IPS-11a (cell line): ENCODE measurements around the gene HMHB1.

ENCODE experiments used
- H3K4me3 ChIP-seq: one replicate; pipeline ENCODE4 v1.5.1; 2013; ENCODE audit warnings: low read depth, low read length, control low read depth

Gene HMHB1

DNA sequence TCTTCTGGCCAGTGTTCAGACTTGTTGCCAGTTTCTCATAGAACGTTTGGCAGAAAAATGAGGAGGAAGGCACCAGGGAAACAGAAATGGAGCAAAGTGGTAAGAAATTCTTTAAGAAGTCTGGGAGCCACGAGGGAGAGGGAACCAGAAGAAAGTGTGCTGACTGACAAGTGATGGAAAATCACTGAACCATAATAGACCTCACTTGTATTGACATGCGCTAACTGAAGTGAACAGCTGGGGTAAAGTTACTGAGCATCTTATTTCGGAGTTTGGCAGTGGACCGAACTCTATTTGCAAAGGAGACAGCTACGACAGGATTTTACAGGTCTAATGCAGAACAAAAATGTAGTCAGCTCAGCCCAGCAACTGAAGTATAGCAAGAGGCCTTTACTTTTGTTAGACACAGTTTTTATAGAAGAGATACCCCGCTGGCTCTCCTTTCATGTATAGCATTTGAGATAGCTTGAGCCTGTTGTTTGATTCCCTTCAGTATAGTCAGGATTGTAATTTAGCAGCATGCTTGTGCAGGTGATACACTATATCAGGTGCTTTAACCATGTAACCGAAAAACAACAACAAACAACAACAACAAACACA, 53.6 kb downstream of the HMHB1 start:
- no peak overlapping the region for H3K4me3 ChIP-seq
